ENCODE data around the gene RBCK1. TPM values are rescaled to one million over a fixed set of nuclear protein-coding genes. Genes with fewer than 3 reads are reported as not detected.
A peak's percentile ranks its signal among the peaks of the same experiment; 100 is the strongest.

The RBCK1 gene
- total RNA-seq, 4 donors from 2014 or later, result 63.6 to 85.3 (median 78.5) TPM

GRCh38 chr20:406200-407132 is 1.6 kb upstream of the RBCK1 start:
- no peaks in the 10 kb centered on the region for H3K9me3 ChIP-seq
- peak overlapping the region; percentile 98 for H3K4me3 ChIP-seq
- H3K27me3 ChIP-seq, result no peaks in the 10 kb centered on the region
- no peak for DNase-seq (ENCODE audit: low spot score in 2 of 2)
- no peak overlapping the region for H3K27ac ChIP-seq
- 87% methylated on average over 9 of the region's 9 CpGs for WGBS
- TF ChIP-seq POLR2A (IDR thresholded peaks at IDR 0.05) (no peak), POLR2AphosphoS5 (IDR thresholded peaks at IDR 0.05) (no peak), EP300 (IDR thresholded peaks at IDR 0.05) (no peak)
- H3K36me3 ChIP-seq, result peaks cover 3% of the 10 kb centered on the region
- H3K4me1 ChIP-seq, result peaks cover 27% of the 10 kb centered on the region

- peak in 1 of 2 donors; percentile 90 for DNase-seq (ENCODE audit: low spot score in 2 of 2)
- Histone ChIP-seq H3K27me3 (no peaks in the 10 kb centered on the region), H3K4me3 (peak overlapping the region; percentile 98), H3K36me3 (peaks cover 3% of the 10 kb centered on the region), H3K4me1 (peaks cover 27% of the 10 kb centered on the region), H3K27ac (peak overlapping the region; percentile 96), H3K9me3 (no peaks in the 10 kb centered on the region)
- 11% methylated on average over 34 of the region's 45 CpGs for WGBS
- TF ChIP-seq POLR2AphosphoS5 (IDR thresholded peaks at IDR 0.05) (peak in 1 of 3 donors; percentile 11), EP300 (IDR thresholded peaks at IDR 0.05) (no peak), POLR2A (IDR thresholded peaks at IDR 0.05) (no peak), CTCF (IDR thresholded peaks at IDR 0.05) (no peak)
These were observed 756 bp upstream of the RBCK1 start for GRCh38 chr20:407133-407952.

GRCh38 chr20:408843-409696 is 971 bp downstream of the RBCK1 start:
- WGBS, result 6% methylated on average over 7 of the region's 7 CpGs
- peaks cover 3% of the 10 kb centered on the region for H3K36me3 ChIP-seq
- H3K27me3 ChIP-seq, result no peaks in the 10 kb centered on the region
- no peaks in the 10 kb centered on the region for H3K9me3 ChIP-seq
- TF ChIP-seq EP300 (IDR thresholded peaks at IDR 0.05) (no peak), POLR2A (IDR thresholded peaks at IDR 0.05) (no peak), CTCF (IDR thresholded peaks at IDR 0.05) (no peak), POLR2AphosphoS5 (IDR thresholded peaks at IDR 0.05) (no peak)
- peak overlapping the region; percentile 96 for H3K27ac ChIP-seq
- H3K4me1 ChIP-seq, result peaks cover 27% of the 10 kb centered on the region
- no peak for DNase-seq (ENCODE audit: low spot score in 2 of 2)
- H3K4me3 ChIP-seq, result peak overlapping the region; percentile 98

GRCh38 chr20:409697-410559 is 1.8 kb downstream of the RBCK1 start:
- no peaks in the 10 kb centered on the region for H3K27me3 ChIP-seq
- H3K4me1 ChIP-seq, result peaks cover 27% of the 10 kb centered on the region
- H3K9me3 ChIP-seq, result no peaks in the 10 kb centered on the region
- no peak overlapping the region for H3K27ac ChIP-seq
- TF ChIP-seq EP300 (IDR thresholded peaks at IDR 0.05) (no peak), POLR2AphosphoS5 (IDR thresholded peaks at IDR 0.05) (no peak), POLR2A (IDR thresholded peaks at IDR 0.05) (no peak), CTCF (IDR thresholded peaks at IDR 0.05) (no peak)
- WGBS, result 84% methylated on average over 12 of the region's 14 CpGs
- H3K4me3 ChIP-seq, result peak overlapping the region; percentile 98
- DNase-seq (ENCODE audit: low spot score in 2 of 2), result no peak
- peaks cover 3% of the 10 kb centered on the region for H3K36me3 ChIP-seq
